Endothelial cell of umbilical vein (primary cell): ENCODE data around the gene ARF1. TPM values are rescaled to one million over a fixed set of nuclear protein-coding genes. Genes with fewer than 3 reads are reported as not detected.

ENCODE experiments used
- BruUV-seq: library from RNA; stranded (reverse); fragments of 400-500 nt; replicated peaks from 2 replicates; lab custom pipeline; 2021; lab: Mats Ljungman, UMichigan
- CTCF ChIA-PET: fragments of 300-600, 350-600 bp; sonication (Branson Sonifier 250); formaldehyde crosslinking; loops from one replicate; lab custom pipeline; 2021; ENCODE audit warnings: antibody characterized with exemption, inconsistent platforms; lab: Charles Lee
- POLR2A ChIA-PET: fragments of 300-600, 350-600 bp; sonication (Branson Sonifier 250); formaldehyde crosslinking; loops from one replicate; lab custom pipeline; 2021; ENCODE audit warnings: antibody characterized with exemption, inconsistent platforms; lab: Charles Lee
- DNase-seq: peaks from one replicate; pipeline ENCODE4 v3.0.0-alpha.2; 2011; ENCODE audit warnings: low read depth, low spot score
- FAIRE-seq: peaks from 2 replicates; lab custom pipeline; 2011; peaks lifted over from hg19 to GRCh38; lab: Jason Lieb, UNC
- H2AFZ ChIP-seq: 2 replicates; pipeline ENCODE4 v1.6.0; 2012; ENCODE audit warnings: low read depth, low read length, control low read depth, inconsistent platforms
- H3K27ac ChIP-seq: 2 replicates; pipeline ENCODE4 v1.5.1; 2011; ENCODE audit warnings: low read depth, mild to moderate bottlenecking, control low read depth, low read length, moderate library complexity; ENCODE audit not compliant: insufficient read depth
- H3K27me3 ChIP-seq, 2 experiments: 2 replicates each; pipeline versions ENCODE4 v1.6.0 to v1.6.1; 2011; ENCODE audit warnings: low read length in 2 of 2, mixed read lengths in 1 of 2; ENCODE audit not compliant: control insufficient read depth in 2 of 2, insufficient read depth in 2 of 2
- H3K36me3 ChIP-seq, 2 experiments: 2 replicates in 1 of 2; 3 replicates in 1 of 2; pipeline ENCODE4 v1.5.1; 2011; ENCODE audit warnings: low read length in 2 of 2, mild to moderate bottlenecking in 1 of 2, moderate library complexity in 1 of 2; ENCODE audit not compliant: control insufficient read depth in 2 of 2, insufficient read depth in 2 of 2; ENCODE audit errors: extremely low read depth in 1 of 2
- H3K4me1 ChIP-seq: 3 replicates; pipeline ENCODE4 v1.5.1; 2011; ENCODE audit warnings: mild to moderate bottlenecking, low read length; ENCODE audit not compliant: control insufficient read depth, insufficient read depth; ENCODE audit errors: extremely low read depth
- H3K4me2 ChIP-seq: 2 replicates; pipeline ENCODE4 v1.6.1; 2011; ENCODE audit warnings: low read length, control low read depth, mixed read lengths; ENCODE audit not compliant: insufficient read depth
- H3K4me3 ChIP-seq, 3 experiments: fragments of 200-600 bp in 1 of 3; sonication (generic), shearing (Covaris generic) in 1 of 3; replicated peaks in 1 of 3; 2 replicates each; pipeline ENCODE4 v1.5.1; 2011 to 2016; ENCODE audit warnings: control low read depth in 3 of 3, low read length in 3 of 3, mild to moderate bottlenecking in 2 of 3, inconsistent platforms in 1 of 3, low read depth in 1 of 3, moderate library complexity in 1 of 3; ENCODE audit not compliant: insufficient read depth in 1 of 3
- H3K79me2 ChIP-seq: 2 replicates; pipeline ENCODE4 v1.6.0; 2012; ENCODE audit warnings: low read length, inconsistent platforms; ENCODE audit not compliant: control insufficient read depth, insufficient read depth
- H3K9ac ChIP-seq: replicated peaks from 2 replicates; pipeline ENCODE3; 2011; ENCODE audit warnings: low read length, control low read depth; ENCODE audit not compliant: insufficient read depth; ENCODE audit errors: extremely low read depth
- H3K9me1 ChIP-seq: replicated peaks from 3 replicates; pipeline ENCODE4 v1.6.0; 2011; ENCODE audit warnings: mild to moderate bottlenecking, low read length; ENCODE audit not compliant: control insufficient read depth, insufficient read depth; ENCODE audit errors: extremely low read depth
- H3K9me3 ChIP-seq: replicated peaks from 2 replicates; pipeline ENCODE4 v1.5.1; 2012; ENCODE audit warnings: low read length, inconsistent platforms; ENCODE audit not compliant: control insufficient read depth, insufficient read depth
- H4K20me1 ChIP-seq: replicated peaks from 2 replicates; pipeline ENCODE3; 2011; ENCODE audit warnings: mild to moderate bottlenecking, low read length; ENCODE audit not compliant: control insufficient read depth, insufficient read depth; ENCODE audit errors: extremely low read depth
- EZH2 ChIP-seq: IDR thresholded peaks from 2 replicates; pipeline ENCODE4 v1.6.1; 2012; ENCODE audit warnings: borderline replicate concordance, low read depth, mild to moderate bottlenecking, moderate library complexity, low read length, inconsistent platforms; ENCODE audit not compliant: severe bottlenecking
- FOS ChIP-seq: IDR thresholded peaks from 2 replicates; pipeline ENCODE4 v1.6.1; 2011; ENCODE audit warnings: mild to moderate bottlenecking, low read length, moderate library complexity, borderline replicate concordance; ENCODE audit not compliant: insufficient read depth
- GATA2 ChIP-seq: IDR thresholded peaks from 2 replicates; pipeline ENCODE4 v1.7.0; 2011; ENCODE audit warnings: low read depth, mild to moderate bottlenecking, moderate library complexity, mixed read lengths, low read length; ENCODE audit not compliant: insufficient read length, insufficient read depth
- JUN ChIP-seq: IDR thresholded peaks from 2 replicates; pipeline ENCODE4 v1.6.1; 2011; ENCODE audit warnings: borderline replicate concordance, low read depth; ENCODE audit not compliant: insufficient read length, insufficient read depth
- MYC ChIP-seq: IDR thresholded peaks from one replicate; pipeline ENCODE4 v1.6.1; 2011; ENCODE audit warnings: mild to moderate bottlenecking, low read depth, low read length
- POLR2A ChIP-seq: IDR thresholded peaks from 2 replicates; pipeline ENCODE4 v1.6.1; 2012; ENCODE audit warnings: low read depth, mild to moderate bottlenecking, control low read depth, low read length
- POLR2AphosphoS5 ChIP-seq: IDR thresholded peaks from 2 replicates; pipeline ENCODE4 v1.6.1; 2012; ENCODE audit warnings: low read depth, mild to moderate bottlenecking, control low read depth, low read length, moderate library complexity; ENCODE audit not compliant: insufficient read depth
- dilution Hi-C: fragments of 300-500 bp; cut with MboI; formaldehyde crosslinking; loops from one replicate; pipeline ENCODE4 v1.15.0; 2019; ENCODE audit warnings: low sequenced_read_pairs; ENCODE audit not compliant: extremely low pct_ligation_motif_present
- intact Hi-C: fragments of 100-400 bp; cut with micrococcal nuclease; formaldehyde crosslinking; loops from one replicate; pipeline ENCODE4 v1.10.0; 2022
- polyA plus RNA-seq, 4 experiments: library from polyadenylated mRNA; depleted of rRNA in 3 of 4; stranded (reverse) in 3 of 4; unstranded in 1 of 4; fragments of >200 nt; gene quantifications; 2 replicates each; pipeline versions ENCODE4 v1.2.1 to v1.2.3, GENCODE V29; 2011 to 2012; ENCODE audit warnings: missing spikeins in 1 of 4
- total RNA-seq: library from RNA; stranded (reverse); gene quantifications from 2 replicates; pipeline ENCODE4 v1.2.3, GENCODE V29; 2021
- TF ChIP-seq, protein P1 (sequence below): IDR thresholded peaks from 2 replicates; pipeline ENCODE4 v1.6.1; 2011; ENCODE audit not compliant: insufficient read depth, insufficient read length
- TF ChIP-seq, protein P2 (sequence below), 2 donors: IDR thresholded peaks; 1 replicate in 1 of 2; 2 replicates in 1 of 2; pipeline ENCODE4 v1.5.1; 2011; ENCODE audit warnings: low read length in 2 of 2, mild to moderate bottlenecking in 2 of 2, moderate library complexity in 2 of 2, control low read depth in 1 of 2, inconsistent platforms in 1 of 2, low read depth in 1 of 2; ENCODE audit not compliant: insufficient read depth in 1 of 2; ENCODE audit errors: extremely low read depth in 1 of 2

The ARF1 gene
- total and polyA plus RNA-seq, 2 donors (not counting 3 experiments of a cell fraction or from before 2014, with no cell fraction given), result 499 to 844 TPM

DNA sequence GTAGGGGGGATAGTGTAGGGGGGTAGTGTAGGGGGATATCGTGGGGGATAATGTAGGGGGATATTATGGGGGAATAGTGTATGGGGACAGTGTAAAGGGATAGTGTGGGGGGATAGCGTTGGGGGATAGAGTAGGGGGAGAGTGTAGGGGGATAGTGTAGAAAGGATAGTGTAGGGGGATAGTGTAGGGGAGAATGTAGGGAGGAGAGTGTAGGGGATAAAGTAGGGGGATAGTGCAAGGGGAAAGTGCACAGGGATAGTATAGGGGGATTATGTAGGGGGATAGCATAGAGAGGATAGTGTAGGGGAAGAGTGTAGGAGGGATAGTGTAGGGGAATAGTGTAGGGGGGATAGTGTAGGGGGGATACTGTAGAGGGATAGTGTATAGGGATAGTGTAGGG is 12.3 kb upstream of the ARF1 start:
- intact Hi-C loops, result loop anchor here (5.0 kb wide), 2 partner anchors 73 to 308 kb away; no protein-coding TSS in a partner anchor
- dilution Hi-C loops, result no loop called here

More for the DNA sequence above, 12.3 kb upstream of the ARF1 start:
- Histone ChIP-seq H3K27ac (no peak overlapping the region), H3K4me1 (no peaks in the 10 kb centered on the region), H3K9me3 (no peaks in the 10 kb centered on the region), H3K9me1 (no peaks in the 10 kb centered on the region), H3K4me2 (no peak overlapping the region), H3K79me2 (no peaks in the 10 kb centered on the region), H3K27me3 (peaks cover 3 to 7% of the 10 kb centered on the region in 2 experiments), H3K36me3 (no peaks in the 10 kb centered on the region), H3K9ac (no peak overlapping the region), H4K20me1 (no peaks in the 10 kb centered on the region), H2AFZ (no peak overlapping the region), H3K4me3 (no peak overlapping the region)
- DNase-seq (no peak), FAIRE-seq (no peak)
- no peak for TF ChIP-seq JUN
- TF ChIP-seq EZH2, result no peak
- TF ChIP-seq, protein P1, sequence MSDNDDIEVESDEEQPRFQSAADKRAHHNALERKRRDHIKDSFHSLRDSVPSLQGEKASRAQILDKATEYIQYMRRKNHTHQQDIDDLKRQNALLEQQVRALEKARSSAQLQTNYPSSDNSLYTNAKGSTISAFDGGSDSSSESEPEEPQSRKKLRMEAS, result no peak
- TF ChIP-seq, protein P2, sequence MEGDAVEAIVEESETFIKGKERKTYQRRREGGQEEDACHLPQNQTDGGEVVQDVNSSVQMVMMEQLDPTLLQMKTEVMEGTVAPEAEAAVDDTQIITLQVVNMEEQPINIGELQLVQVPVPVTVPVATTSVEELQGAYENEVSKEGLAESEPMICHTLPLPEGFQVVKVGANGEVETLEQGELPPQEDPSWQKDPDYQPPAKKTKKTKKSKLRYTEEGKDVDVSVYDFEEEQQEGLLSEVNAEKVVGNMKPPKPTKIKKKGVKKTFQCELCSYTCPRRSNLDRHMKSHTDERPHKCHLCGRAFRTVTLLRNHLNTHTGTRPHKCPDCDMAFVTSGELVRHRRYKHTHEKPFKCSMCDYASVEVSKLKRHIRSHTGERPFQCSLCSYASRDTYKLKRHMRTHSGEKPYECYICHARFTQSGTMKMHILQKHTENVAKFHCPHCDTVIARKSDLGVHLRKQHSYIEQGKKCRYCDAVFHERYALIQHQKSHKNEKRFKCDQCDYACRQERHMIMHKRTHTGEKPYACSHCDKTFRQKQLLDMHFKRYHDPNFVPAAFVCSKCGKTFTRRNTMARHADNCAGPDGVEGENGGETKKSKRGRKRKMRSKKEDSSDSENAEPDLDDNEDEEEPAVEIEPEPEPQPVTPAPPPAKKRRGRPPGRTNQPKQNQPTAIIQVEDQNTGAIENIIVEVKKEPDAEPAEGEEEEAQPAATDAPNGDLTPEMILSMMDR (IDR thresholded peaks at IDR 0.05; ENCODE audit: extremely low read depth in 1 of 2, insufficient read depth in 1 of 2, low read depth in 1 of 2, low read length in 2 of 2), result no peak
- no peak for TF ChIP-seq POLR2A
- no peak for TF ChIP-seq POLR2AphosphoS5
- no peak for TF ChIP-seq FOS
- no peak for TF ChIP-seq GATA2
- TF ChIP-seq MYC, result no peak
- no TSS peak for BruUV-seq
- ChIA-PET CTCF (no interaction called here), POLR2A (no interaction called here)
